Stimulated activated CD8-positive, alpha-beta memory T cell treated with anti-CD3 and anti-CD28 coated beads, Interleukin-2, amount 100 ng/mL, for 1 hour (primary cell): ENCODE data around the gene NEK1.

Source experiments
- DNase-seq, 2 donors: peaks; one replicate each; pipeline ENCODE4 v3.0.0-alpha.2; 2020; ENCODE audit warnings: low read depth in 2 of 2

The NEK1 gene

GRCh38 chr4:169611991-169612870 lies at the start of gene NEK1:
Gene NEK1 (minus strand): TSS chr4:169612583. CDS start chr4:169602630, 9,953 bp downstream.
- peak; percentile 69 to 78 for DNase-seq

DNA sequence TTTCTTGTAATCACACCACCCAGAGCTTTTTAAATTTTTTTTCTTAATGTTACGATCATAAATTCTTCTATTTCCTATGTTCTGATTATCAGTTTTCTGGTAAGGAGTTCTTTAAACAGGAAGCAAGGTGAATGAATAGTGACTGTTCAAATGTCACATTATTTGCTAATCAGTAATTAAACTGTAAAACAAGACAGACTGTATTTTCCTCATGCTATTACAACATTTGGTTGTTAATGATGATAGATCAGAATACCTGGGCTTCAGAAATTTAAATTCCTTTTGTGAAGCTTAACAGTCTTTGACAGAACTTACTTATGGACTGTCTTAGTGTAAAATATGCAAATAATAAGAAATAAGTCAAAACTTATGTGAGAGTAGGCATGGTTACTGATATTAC lies 49.4 kb upstream of the NEK1 start:
- DNase-seq: no peak

- no peak for DNase-seq
Observed at GRCh38 chr4:169660929-169661328, 48.5 kb upstream of the NEK1 start.

GRCh38 chr4:169659716-169660670 lies 47.6 kb upstream of the NEK1 start:
- DNase-seq: peak; percentile 24 to 38

DNA sequence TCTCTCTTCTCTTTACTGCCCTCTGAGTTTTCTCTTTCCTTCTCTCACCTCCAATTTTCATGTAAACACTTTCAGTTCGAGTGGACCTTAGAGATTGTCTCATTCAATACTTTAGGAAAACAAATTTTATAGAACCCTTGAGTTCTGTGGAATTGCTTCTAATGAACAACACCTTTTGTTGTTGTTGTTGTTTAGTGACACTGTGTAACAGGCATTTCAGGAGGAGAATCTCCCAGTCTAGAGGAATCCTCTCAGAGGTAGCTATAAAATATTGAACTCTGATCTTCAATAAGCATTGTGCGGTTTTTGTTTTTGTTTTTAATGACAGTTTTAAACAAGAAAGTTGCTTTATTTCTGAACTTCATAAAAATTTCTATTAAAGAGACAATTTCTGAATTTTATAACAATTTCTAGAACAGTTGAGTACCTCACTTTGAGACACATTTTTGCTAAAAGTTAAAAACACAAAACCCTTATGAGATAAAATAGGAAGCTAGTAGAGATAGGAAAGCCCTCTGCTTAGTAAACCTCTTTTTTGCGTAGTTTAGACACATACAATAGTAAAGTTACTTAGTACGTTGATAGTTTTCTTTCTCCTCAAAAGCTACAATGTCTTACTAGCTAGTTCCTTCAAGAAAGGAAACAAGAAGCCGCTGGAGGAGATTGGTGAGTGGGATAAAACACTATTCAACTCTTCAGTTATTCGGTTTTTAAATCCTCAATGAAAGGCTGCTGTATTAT lies 46.8 kb upstream of the NEK1 start:
- DNase-seq: no peak

GRCh38 chr4:169658196-169658595 lies 45.8 kb upstream of the NEK1 start:
- no peak for DNase-seq

DNA sequence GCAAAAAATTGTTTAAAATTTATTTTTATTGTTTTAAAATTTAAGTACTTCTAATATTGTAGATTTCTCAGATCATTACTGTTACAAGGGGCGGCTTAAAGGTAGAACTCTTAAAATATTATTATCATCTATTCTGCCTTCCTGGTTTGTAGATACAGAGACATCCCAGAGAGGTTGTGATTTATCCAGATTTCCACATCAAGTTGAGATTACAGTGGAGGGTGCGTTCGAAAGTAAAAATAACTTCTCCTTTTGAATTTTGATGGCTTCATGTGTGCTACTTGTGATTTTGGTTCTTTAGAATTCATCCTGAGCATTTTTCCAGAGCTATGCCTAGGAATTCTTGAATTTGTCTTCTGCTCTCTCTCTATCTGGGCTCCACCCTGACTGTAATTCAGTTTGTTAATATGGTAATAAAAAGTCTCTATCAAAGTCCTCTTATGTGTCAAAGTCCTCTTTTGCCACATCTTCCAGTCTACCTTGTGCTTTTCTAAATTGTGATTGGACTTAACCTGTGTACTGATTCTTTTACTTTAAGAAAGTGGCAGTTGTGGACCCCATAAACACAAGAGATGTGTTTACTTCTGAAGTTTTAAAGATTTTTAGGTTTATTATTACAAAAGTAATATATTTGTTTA lies 45.2 kb upstream of the NEK1 start:
- no peak for DNase-seq

DNA sequence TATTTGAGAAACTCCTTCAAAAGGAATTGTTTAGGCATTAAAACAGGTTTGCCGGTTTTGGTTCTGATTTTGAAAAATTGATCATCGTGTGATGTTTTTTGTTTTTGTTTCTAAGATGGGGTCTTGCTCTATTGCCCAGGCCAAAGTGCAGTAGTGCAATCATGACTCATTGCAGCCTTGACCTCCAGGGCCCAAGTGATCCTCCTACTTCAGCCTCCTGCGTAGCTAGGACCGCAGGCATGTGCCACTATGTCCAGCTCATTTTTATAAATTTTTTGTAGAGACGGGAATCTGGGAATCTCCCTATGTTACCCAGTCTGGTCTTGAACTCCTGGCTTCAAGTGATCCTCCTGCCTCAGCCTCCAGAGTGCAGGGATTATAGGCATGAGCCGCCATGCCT lies 43.0 kb upstream of the NEK1 start:
- no peak for DNase-seq

DNA sequence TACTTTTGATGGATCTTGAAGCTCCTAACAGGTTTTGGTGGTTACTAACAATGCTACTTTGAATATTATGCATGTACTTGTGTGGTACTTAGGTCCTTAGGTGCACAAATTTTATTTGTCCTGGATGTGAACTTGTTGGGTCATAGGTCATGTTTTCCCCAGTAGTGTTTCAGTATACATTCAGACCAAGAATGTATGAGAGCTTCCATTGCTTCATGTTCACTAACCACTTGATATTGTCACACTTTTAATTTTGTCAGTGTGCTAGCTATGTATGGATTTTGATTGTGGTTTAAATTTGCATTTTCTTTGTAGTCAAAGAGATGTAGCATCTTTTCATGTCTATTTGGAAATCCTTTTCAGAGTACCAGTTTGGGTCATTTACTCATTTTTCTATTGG lies 40.2 kb upstream of the NEK1 start:
- DNase-seq: no peak

DNA sequence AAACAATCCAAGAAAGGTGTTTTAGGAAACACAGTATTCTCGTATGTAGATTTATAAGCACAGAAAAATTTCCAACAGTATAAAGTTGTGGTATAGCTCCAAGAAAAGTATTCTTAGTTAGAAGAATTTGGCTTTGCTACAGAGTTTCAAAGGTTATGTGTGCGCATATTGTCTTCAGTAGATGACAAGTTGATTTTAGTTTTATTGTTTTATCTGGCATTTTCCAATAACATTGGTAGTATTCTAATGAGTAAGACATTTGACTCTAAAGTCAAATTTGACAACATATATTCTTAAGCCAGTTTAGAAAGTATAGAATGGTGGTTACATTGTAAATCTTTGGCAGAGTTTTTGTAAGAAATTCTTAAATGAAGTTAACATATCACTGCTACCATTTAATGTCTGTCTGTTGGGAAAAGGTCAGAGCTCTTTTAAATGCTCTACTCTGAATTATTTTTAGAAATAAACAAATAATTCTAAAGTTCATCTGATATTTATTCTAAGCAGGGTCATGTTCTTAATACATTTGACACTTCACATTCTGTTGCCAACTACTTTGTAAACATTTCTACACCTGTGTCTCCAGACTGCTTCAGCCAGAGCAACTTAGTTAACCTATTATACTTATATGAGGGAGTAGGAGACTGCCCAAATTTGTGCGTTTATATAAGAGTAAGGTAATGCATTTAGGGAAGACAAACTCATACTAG lies 38.0 kb upstream of the NEK1 start:
- no peak for DNase-seq

DNA sequence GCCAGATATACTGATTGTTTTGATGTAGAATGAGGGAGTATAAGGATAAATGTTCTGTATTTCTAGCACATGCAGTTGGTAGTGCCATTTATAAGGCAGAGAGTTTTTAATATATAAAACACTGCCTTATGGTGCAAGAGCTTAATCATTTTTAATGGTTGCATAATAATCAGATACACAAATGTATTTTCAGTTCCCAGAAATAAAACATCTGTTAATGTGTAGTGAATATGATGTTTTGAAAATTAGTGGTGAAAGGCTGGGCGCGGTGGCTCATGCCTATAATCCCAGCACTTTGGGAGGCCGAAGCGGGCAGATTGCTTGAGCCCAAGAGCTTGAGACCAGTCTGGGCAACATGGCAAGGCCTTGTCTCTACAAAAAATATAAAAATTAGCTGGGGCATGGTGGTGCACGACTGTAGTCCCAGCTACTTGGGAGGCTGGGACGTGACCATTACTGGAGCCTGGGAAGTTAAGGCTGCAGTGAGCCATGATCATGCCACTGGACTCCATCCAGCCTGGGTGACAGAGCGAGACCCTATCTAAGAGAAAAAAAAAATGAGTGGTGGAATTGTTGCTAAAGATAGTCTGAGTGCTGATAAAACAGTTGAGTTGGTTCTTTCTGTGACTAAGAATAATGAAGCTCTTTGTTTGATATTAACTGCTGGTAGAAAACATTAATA lies 37.3 kb upstream of the NEK1 start:
- DNase-seq: no peak

GRCh38 chr4:169645627-169646026 lies 33.2 kb upstream of the NEK1 start:
- DNase-seq: no peak

DNA sequence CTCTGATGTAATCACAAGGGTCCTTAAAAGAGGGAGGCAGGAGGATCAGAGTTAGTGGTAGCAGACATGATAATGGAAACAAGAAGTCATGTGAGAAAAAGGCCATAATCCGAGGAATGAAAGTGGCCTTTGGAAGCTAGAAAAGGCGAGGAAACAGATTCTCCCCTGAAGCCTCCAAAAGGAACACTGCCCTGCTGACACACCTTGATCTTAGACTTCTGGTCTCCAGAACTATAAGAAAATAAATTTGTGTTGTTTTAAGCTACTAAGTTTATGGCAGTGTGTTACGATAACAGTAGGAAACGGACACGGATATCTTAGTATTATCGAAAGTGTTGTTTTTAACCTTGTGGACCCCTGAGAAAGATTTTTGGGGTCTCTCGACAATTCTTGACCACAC lies 32.4 kb upstream of the NEK1 start:
- no peak for DNase-seq

DNA sequence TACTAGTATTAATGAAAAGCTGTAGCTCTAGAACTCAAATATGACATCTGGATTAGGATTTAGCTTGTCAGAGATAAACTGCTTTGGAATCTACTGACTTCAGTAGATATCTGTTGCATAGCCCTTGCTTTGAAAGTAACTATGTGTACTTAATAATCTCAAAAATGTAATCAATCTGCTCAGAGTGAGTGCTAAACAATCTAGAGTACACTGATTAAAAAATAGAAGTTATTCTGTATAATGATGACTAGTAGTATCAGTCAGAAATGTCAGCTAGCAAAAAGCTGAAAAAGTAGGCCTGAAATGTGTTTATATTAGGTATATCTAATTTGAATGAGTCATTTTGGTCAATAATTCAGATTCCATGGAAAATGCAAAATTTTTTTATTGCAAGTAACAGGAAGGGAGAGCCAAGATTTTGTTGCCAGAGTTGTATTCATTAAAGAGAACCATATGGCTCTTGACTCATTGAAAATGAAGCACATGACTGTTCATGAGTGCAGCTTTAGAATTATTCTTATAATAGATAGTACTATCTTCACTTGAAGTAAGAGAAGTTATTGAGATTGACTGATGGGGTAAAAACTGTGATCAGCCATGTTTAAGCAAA lies 28.0 kb upstream of the NEK1 start:
- no peak for DNase-seq

DNA sequence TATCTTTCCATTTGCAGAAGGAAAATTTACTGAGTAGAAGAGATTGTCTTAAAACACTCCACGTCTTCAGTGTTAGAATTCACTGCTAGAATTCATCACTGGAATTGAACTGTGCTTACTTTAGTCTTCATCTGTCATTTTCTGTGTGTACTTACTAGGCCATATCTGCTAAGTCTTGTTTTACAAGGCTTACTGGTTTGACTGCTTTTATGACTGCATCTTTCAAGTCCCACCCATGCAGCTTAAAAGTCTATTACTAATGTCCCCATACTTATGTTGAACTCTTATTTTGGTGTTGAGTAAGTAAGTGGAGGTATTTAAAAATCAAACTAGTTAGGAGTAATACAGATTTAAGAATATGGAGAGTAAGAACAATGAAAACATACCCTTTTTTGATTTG lies 22.6 kb upstream of the NEK1 start:
- no peak for DNase-seq

GRCh38 chr4:169632896-169633295 lies 20.5 kb upstream of the NEK1 start:
- DNase-seq: no peak

GRCh38 chr4:169630069-169630468 lies 17.7 kb upstream of the NEK1 start:
- DNase-seq: no peak

GRCh38 chr4:169628579-169628978 lies 16.2 kb upstream of the NEK1 start:
- no peak for DNase-seq

DNA sequence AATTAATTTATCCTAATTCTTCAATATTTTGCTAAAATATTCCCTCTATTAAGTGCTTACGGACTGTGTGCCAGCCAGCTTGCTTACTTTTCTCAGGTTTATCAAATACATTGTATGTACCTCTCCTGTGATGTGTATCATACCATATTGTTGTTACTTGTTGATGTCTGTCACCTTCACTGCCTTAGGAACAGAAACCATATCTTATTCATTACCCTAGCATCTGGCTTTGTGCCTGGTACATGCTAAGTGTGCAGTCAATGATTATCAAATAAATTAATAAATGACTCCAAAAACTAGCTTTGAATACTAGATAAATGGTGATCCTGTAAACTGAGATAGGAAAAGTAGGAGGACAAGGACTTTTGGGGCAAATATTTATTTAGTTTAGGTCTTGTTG lies 14.9 kb upstream of the NEK1 start:
- DNase-seq: no peak
